ENCODE data around the gene SPDYE6.
"Not testable (repeated sequence)": the region's sequence is repeated elsewhere in the genome, so short reads cannot be mapped to it uniquely, and the experiment has no call there.

- TF ChIP-seq POLR2A, CTCF, POLR2AphosphoS5 (IDR thresholded peaks at IDR 0.05): not testable (repeated sequence)
Measured at GRCh38 chr7:102328863-102329262, 27.4 kb downstream of the SPDYE6 start.
